HepG2 (cell line): ENCODE measurements around the gene GRHPR. TPM values are rescaled to one million over a fixed set of nuclear protein-coding genes. Genes with fewer than 3 reads are reported as not detected.
A peak's percentile ranks its signal among the peaks of the same experiment; 100 is the strongest.

Experiments
- AGO1 ChIP-seq: fragments of 200-400 bp; formaldehyde crosslinking; IDR thresholded peaks from 2 replicates; pipeline ENCODE4 v1.6.1; 2017; ENCODE audit warnings: mild to moderate bottlenecking, low read depth, low read length, moderate library complexity; ENCODE audit not compliant: poor library complexity, severe bottlenecking
- CTCF ChIP-seq: sonication (generic); formaldehyde crosslinking; IDR thresholded peaks from 2 replicates; pipeline ENCODE4 v1.5.0; 2020; ENCODE audit warnings: mild to moderate bottlenecking, missing genetic modification reagents, moderate library complexity
- GZF1 ChIP-seq: sonication (generic); formaldehyde crosslinking; IDR thresholded peaks from 2 replicates; pipeline ENCODE4 v1.5.1; 2020; ENCODE audit warnings: mild to moderate bottlenecking, missing genetic modification reagents
- HNRNPL ChIP-seq: fragments of 200-400 bp; formaldehyde crosslinking; IDR thresholded peaks from 2 replicates; pipeline ENCODE4 v1.6.1; 2017; ENCODE audit warnings: mild to moderate bottlenecking, low read depth, low read length
- IRF2 ChIP-seq: IDR thresholded peaks from 2 replicates; pipeline ENCODE4 v1.6.1; 2018; ENCODE audit warnings: missing genetic modification reagents, missing compliant biosample characterization
- KAT7 ChIP-seq: IDR thresholded peaks from 2 replicates; pipeline ENCODE4 v1.6.1; 2018; ENCODE audit warnings: borderline replicate concordance, missing compliant biosample characterization
- MBD4 ChIP-seq: IDR thresholded peaks from 2 replicates; pipeline ENCODE4 v1.6.1; 2012; ENCODE audit warnings: low read length, inconsistent platforms, borderline replicate concordance
- PHF5A ChIP-seq: IDR thresholded peaks from one replicate; pipeline ENCODE4 v1.6.1; 2018; ENCODE audit warnings: low read depth, missing genetic modification reagents; ENCODE audit not compliant: unreplicated experiment
- RBM22 ChIP-seq: fragments of 200-400 bp; formaldehyde crosslinking; optimal IDR thresholded peaks from 2 replicates; pipeline ENCODE3; 2017; ENCODE audit warnings: mild to moderate bottlenecking, low read length, moderate library complexity
- SRY ChIP-seq: sonication (generic); formaldehyde crosslinking; IDR thresholded peaks from 2 replicates; pipeline ENCODE4 v1.8.0; 2022; ENCODE audit warnings: mild to moderate bottlenecking, missing genetic modification reagents
- ZBTB43 ChIP-seq: sonication (generic); formaldehyde crosslinking; conservative IDR thresholded peaks from 2 replicates; pipeline ENCODE4 v1.4.0; 2020; ENCODE audit warnings: missing genetic modification reagents
- ZFP41 ChIP-seq: sonication (generic); formaldehyde crosslinking; IDR thresholded peaks from 2 replicates; pipeline ENCODE4 v1.4.0; 2020; ENCODE audit warnings: mild to moderate bottlenecking, missing genetic modification reagents, borderline replicate concordance
- ZNF10 ChIP-seq: sonication (generic); formaldehyde crosslinking; IDR thresholded peaks from 2 replicates; pipeline ENCODE4 v1.4.0; 2020; ENCODE audit warnings: mild to moderate bottlenecking, low read depth, missing genetic modification reagents, borderline replicate concordance
- ZNF124 ChIP-seq: sonication (generic); formaldehyde crosslinking; IDR thresholded peaks from 2 replicates; pipeline ENCODE4 v1.4.0; 2020; ENCODE audit warnings: missing genetic modification reagents
- ZNF607 ChIP-seq: sonication (generic); formaldehyde crosslinking; IDR thresholded peaks from 2 replicates; pipeline ENCODE4 v1.5.1; 2020; ENCODE audit warnings: missing genetic modification reagents, mild to moderate bottlenecking, borderline replicate concordance
- ZNF615 ChIP-seq: sonication (generic); formaldehyde crosslinking; IDR thresholded peaks from 2 replicates; pipeline ENCODE4 v1.5.0; 2020; ENCODE audit warnings: mild to moderate bottlenecking, missing genetic modification reagents, borderline replicate concordance
- ZNF670 ChIP-seq: sonication (generic); formaldehyde crosslinking; IDR thresholded peaks from 2 replicates; pipeline ENCODE4 v1.8.0; 2022; ENCODE audit warnings: mild to moderate bottlenecking, missing genetic modification reagents, borderline replicate concordance
- ZNF770 ChIP-seq: sonication (generic); formaldehyde crosslinking; IDR thresholded peaks from 2 replicates; pipeline ENCODE4 v1.5.0; 2020; ENCODE audit warnings: mild to moderate bottlenecking, missing genetic modification reagents
- ZNF776 ChIP-seq: sonication (generic); formaldehyde crosslinking; IDR thresholded peaks from 2 replicates; pipeline ENCODE4 v1.4.0; 2020; ENCODE audit warnings: mild to moderate bottlenecking, missing genetic modification reagents
- ZNF850 ChIP-seq: sonication (generic); formaldehyde crosslinking; conservative IDR thresholded peaks from 2 replicates; pipeline ENCODE4 v1.9.0; 2021; ENCODE audit warnings: mild to moderate bottlenecking, missing genetic modification reagents
- polyA plus RNA-seq, 8 experiments: library from polyadenylated mRNA; depleted of rRNA in 3 of 8; stranded (reverse) in 7 of 8; unstranded in 1 of 8; fragments of >200 nt; fragmentation: Illumina TruSeq in 4 of 8; extraction: Trizol in 4 of 8; gene quantifications; 2 replicates each; pipeline versions ENCODE4 v1.2.1 to v1.2.3, GENCODE V29; 2011 to 2016; ENCODE audit warnings: low read depth in 4 of 8, missing spikeins in 1 of 8, mixed read lengths in 1 of 8; ENCODE audit not compliant: insufficient read depth in 1 of 8
- total RNA-seq, 5 experiments: library from RNA; depleted of rRNA; stranded (reverse); fragments of >200 nt; fragmentation: Illumina TruSeq; extraction: Trizol; gene quantifications; 2 replicates each; pipeline ENCODE4 v1.2.3, GENCODE V29; 2016; ENCODE audit warnings: low read depth in 1 of 5

Gene GRHPR
- total and polyA plus RNA-seq, 2 of the 13 experiments (the other 11 are each of a cell fraction or from before 2014, with no cell fraction given), result 113 to 115 TPM

GRCh38 chr9:37465249-37466036, 42.9 kb downstream of the GRHPR start, which contains the start of gene ZBTB5 (continued):
- TF ChIP-seq KAT7 (CRISPR knock-in tag) (no peak), CTCF (CRISPR knock-in tag) (no peak), ZNF615 (CRISPR knock-in tag) (no peak), HNRNPL (no peak; the same call in 1 of the 2 replicates), ZNF776 (CRISPR knock-in tag) (no peak), ZFP41 (CRISPR knock-in tag) (no peak), ZNF670 (CRISPR knock-in tag) (no peak), ZNF124 (CRISPR knock-in tag) (0 out of 2 replicates have a peak, but pooled peaks have one; percentile 12), SRY (CRISPR knock-in tag) (no peak), IRF2 (CRISPR knock-in tag) (peak; percentile 23; the same call in 1 of the 2 replicates), ZNF850 (CRISPR knock-in tag) (no peak), GZF1 (CRISPR knock-in tag) (no peak), RBM22 (no peak), ZNF770 (no peak; the same call in 1 of the 2 replicates), ZBTB43 (no peak), PHF5A (no peak), ZNF10 (CRISPR knock-in tag) (no peak), MBD4 (no peak), ZNF607 (CRISPR knock-in tag) (no peak), AGO1 (no peak)
